GDM1 (cell line): ENCODE data around the gene ATF6.

Experiments used
- DNase-seq: peaks from one replicate; lab custom pipeline; 2025; lab: John Stamatoyannopoulos, UW

ATF6 gene

DNA sequence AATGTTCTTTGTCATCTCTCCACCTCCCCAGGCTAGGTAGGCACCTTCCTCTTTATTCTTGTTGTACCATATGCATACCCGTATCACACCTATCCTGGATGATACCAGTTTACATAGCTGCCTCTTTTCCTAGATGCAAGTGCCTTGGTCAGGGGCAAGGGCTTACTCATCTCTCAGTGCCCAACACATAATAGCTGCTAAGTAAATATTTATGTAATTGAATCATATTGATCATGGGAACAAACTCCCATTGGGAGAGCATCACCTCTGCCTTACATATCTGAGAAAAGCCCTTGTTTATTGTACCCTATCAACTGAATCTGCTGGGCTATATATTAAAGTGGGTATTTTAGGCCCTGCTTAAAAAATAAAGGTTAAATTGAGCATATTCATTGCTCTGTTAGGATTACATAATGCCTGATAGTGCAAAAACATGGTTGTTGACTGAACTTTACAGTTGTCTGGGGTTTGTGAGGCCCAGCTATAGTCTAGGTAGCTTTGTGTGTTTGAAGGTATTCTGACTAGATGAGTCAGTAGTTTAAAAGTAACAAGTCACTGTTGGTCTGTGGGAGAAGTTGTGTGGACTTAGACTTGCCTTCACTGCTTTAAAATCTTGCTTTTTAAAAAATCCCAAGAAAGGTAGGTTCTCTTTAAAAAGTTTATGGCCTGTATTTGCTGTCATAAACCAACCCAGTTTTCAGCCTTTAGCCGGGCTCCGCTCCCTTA is 174.9 kb downstream of the ATF6 start:
- no peak for DNase-seq

DNA sequence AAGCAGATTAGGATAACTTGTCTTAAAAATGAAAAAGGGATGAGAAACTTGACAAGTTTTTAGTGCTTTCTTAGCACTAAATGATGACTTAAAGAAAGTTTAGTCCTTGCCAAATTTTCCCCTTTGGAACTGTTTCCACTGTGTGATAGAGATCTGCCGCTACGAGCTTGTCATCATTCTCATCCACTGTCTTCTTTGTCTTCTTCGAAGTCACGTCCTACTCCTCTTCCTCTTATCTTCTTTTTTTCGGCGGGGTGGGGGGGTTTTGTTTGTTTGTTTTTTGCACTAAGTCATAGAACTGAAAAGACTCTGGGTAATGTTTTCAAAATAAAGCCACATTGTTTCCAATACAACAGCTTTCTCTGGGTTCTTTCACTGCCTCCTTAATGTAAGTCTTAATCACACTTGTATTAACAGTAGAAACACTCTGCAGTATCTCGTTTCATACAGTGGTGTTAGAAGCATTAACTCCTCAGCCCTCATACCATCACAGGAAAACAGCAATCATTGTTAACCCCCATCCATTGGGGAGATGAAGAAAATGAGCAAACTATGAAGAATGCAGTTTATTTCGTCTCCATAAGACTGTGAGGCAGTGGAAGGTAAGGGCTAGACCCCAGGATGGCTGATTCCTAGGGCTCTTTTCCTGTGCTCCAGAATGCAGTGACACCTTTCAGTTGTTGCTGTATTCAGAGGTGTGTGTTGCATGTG is 175.8 kb downstream of the ATF6 start:
- DNase-seq = no peak

DNA sequence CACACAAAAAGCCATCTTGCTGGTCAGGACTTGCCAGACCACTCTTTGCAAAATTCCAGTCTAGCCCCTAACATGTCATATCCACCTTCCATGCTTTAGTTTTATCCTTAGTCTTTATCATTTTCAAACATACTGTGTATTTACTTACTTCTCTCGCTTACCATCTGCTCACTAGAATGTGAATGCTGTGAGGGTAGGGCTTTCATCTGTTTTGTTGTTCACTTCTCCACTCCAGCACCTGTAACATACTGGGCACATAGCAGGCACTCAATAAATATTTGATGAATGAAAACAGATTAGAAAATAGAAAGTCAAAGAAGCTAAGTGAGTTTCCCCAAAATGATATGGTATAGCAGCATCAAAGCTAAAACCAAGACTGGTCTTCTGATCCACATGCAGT is 177.6 kb downstream of the ATF6 start:
- DNase-seq = no peak

DNA sequence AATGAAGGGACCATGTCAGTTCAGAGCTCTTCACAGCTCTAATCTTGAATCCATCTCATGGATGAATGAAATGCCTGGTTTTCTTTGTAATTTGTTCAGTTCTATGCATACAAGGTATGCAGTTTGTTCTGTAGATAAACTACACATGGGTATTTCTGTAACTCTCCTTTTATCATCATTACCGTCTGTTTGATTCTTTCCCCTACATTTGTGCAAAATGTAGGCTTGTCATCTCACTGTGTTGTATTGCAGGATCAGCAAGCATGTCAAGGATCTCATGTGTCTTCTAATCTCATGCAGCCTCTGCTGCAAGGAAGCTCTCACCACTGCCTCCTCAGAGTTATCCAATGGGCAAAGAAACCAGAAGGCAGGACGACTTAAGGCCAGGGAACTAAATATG is 178.3 kb downstream of the ATF6 start:
- DNase-seq = no peak

DNA sequence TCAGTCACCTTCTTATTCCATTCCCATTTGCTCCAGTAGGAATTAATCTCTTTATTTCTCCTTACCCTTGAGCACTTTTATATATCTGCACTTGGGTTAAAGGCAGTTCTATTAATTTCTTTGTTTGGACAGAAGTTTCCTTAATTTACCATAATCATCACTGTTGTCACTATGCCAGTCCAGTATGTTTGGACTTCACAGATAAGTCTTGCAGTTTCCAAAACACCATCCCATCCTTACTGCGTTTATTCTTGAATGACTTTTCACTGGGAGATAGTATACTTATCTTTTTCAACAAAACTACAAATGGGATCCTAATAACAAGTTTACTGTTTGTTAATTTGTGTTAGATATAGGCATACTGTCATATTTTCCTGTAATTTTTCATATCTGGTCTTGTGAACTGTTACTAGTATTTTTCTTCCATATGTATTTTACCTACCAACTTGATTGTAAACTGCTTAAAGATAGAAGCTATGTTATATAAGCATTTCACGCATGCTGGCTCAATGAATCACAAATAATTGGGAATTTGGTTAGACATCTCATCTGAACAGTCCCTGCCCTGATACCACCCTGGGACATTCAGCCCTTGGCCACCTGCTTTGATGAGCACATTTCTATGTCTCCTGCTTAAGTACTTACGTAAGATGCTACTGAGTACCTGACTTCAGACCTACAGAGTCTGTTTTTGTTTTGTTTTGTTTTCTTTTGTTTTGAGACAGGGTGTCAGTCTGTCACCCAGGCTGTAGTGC is 179.4 kb downstream of the ATF6 start:
- no peak for DNase-seq

DNA sequence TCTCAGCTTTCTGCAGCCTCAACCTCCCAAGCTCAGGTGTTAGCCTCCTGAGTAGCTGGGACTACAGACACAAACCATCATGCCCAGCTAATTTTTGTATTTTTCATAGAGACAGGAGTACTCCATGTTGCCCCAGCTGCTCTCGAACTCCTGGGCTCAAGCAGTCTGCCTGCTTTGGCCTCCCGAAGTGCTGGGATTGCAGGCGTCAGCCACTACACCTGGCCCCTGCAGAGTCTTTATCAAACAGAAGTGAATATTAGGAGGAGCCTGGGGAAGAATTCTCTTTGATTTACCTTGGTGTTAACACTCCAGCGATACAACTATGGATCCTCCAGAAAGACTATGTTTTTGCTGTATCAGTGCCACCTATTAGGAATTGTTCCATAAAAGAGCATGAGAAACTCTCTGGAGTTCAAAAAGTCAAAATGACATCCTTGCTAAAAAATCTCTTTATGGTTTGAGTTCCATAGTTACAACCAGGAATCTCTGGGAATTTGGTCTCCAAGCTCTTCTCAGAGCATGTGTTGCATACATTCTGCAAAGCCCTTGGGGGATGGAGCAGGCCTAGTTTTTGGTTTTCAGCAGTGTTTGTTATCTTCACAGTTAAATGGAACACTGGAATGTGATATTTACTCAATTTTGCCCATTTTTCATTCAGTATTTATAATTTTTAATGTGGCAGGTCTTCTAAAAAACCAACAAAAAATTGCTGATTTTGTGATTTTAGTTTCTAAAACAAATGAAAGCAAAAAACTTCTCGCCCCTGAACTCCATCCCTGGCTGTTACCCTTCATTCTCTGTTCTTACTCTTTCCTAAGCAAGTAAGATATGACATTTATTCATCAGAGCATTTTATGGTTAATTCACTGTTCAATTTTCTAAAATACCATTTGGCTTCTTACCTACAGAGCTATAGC is 180.2 kb downstream of the ATF6 start:
- DNase-seq = no peak

DNA sequence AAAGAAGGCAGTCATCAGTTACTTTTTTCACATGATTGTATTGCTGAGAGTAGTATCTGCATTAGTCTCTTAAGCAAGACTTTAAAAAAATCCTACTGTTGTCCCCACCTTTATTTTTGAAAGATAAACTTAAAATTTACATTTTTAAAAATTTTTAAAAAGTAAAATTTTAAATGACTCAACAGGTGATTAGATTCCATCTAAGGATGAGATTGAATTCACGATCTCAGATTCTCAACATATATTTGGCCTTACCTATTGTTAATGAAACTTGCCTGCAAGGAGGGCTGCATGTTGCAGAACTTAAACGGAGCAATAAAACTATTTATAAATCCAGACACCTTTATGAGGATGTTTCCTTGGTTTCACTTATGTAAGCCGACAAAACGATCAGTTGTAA is 182.3 kb downstream of the ATF6 start:
- DNase-seq = no peak

DNA sequence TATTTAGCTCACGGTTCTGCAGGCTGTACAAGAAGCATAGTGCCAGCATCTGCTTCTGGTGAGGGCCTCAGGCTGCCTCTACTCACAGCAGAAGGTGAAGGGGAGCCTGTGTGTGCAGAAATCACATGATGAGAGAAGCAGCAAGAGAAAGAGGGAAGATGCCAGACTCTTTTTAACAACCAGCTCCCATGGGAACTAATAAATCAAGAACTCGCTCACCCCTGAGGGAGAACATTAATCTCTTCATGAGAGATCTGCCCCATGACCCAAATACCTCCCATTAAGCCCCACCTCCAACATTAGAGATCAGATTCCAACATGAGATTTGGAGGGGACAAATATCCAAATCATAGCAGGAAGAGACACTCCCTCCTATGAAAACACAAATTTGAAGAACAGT is 183.4 kb downstream of the ATF6 start:
- no peak for DNase-seq

DNA sequence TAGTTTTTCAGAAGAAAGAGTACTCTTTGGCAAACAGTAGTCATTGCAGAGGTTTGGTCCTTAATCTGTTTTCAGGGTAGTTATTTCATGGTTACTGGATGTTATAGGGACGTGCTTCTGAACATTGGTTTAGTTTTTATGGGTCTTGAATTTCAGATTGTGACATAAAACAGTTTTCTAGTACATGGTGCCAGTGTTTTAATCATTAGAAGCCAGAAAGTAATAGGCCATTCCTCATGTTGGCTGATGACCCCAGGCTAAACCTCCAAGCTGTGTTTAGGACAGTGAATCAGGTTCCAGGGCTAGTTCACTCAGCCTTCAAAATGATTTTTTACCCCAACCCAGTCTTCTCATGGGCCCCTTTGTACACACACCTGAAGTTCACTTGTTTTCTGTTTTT is 184.3 kb downstream of the ATF6 start:
- no peak for DNase-seq

DNA sequence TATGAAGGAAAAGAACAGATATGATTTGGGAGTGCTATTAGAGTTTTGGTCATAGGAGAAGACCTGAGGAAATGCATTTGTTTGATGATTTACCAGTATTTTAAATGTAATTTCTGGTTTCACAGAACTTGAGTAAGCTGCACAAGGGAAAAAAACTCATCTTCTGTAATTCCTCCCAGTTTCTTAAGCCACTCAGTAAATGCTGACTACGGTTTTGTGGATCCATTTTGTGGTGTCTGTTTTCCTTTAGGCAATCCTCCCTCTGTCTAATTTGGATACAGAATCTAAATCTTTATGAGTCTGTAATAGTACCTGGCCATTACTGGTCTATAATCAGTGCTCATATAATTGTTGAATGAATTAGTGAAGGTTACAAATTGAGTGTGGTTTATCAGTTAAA is 185.5 kb downstream of the ATF6 start:
- no peak for DNase-seq

DNA sequence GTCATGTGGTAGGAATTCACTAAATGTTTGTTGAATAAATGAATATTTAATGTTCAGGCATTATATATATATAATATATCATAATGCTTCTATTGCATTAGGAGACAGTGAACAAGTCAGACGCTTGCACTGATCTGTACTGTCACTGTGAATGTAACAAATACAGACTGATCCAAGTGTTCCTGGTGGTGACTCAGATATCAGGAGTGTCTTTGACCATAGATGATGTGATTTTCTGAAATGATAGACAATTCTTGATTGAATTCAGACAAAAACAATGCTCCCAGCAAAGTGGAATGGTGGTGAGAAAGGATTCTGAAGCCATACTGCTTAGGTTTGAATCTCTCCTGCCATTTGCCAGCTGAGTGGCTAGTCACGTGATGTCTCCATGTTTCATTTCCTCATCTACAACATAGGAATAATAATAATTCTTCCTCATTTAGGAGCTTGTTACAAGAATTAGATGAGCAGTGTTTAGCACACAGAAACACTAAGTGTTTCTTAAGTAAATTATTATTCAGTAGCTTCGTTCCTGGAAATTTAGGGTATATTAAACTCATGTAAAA is 186.6 kb downstream of the ATF6 start:
- no peak for DNase-seq

DNA sequence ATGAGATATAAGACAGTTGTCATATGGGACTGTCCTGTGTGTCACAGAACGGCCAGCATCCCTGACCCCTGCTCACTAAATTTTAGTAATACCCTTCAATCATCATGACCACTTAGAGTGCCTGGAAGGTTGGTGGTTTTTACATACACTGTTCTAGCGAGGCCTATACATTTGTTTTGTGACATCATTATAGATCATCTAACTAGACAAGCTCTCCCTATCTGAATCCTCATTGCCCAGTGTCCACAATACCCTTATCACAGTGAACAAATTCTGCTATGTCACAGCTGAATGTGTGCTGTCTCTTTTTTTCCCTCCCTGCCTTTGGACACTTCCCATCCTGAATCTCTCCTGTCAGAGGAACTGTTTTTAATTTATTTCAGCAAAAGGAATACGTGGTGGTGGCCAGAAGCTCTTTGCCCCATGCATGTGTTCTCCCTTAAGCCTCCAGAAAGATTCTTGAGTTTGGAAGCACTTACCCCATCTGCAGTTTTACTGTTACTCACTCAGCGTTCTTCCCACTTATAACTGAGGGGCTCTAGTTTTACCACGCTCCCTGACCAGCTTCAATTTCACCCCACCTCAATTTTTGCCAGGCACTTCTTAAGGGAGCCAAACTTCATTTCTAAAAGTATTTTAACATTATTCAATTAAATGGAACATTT is 187.3 kb downstream of the ATF6 start:
- DNase-seq = no peak

DNA sequence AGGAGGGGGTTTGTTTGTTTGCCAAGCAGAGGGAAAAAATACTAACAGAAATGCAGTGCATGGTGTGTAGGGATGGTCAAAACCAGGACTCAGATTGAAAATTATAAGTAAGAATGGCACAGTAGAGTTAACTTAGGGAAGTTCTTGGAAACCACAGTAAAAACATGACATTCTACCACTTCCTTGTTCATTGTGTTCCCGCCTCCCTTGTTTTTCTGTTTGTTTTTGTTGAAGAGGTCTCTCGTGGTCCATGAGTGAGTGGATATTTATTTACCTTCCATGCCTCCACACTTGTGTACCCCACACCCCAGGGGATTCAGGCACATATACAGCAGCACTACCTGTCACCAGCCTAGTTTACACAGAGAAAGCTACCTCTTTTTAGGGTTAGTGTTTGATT is 187.9 kb downstream of the ATF6 start:
- DNase-seq = no peak

DNA sequence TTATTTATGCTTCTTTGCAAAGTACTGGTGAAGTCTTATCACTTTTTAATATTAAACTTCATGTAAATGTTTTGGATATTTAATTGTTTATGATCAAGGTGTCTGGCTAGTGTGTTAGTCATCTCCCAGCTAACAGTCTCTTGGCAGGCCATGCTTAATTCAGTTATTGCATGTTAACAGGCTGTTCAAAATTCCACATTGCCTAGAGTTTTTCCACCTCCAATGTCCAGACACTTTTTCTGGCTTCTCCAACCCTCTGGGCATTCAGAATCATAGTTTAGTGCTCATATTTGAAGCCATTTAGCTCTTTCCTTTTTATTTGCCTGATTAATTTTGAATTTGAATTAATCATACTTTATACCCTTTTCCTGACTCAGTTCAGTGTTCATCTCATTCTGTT is 188.3 kb downstream of the ATF6 start:
- no peak for DNase-seq

DNA sequence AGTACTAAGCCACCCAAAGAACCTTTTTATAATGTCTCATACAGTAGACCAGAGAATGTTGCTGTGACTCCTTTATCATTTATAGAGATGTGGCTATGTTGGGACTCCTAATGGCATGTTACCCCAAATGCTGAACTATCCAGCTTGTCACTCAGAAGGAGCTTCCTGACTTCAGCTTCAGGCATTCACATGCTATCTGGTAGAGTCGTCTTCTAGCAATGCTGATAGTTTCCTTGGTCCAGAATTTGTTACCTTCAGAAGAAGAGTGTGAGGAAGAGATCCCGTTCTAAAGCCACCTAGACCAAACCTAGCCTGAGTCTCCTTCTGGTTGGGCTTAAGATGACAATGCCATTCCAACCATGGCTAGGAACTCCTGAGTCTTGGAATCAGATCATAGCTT is 189.5 kb downstream of the ATF6 start:
- DNase-seq = no peak

DNA sequence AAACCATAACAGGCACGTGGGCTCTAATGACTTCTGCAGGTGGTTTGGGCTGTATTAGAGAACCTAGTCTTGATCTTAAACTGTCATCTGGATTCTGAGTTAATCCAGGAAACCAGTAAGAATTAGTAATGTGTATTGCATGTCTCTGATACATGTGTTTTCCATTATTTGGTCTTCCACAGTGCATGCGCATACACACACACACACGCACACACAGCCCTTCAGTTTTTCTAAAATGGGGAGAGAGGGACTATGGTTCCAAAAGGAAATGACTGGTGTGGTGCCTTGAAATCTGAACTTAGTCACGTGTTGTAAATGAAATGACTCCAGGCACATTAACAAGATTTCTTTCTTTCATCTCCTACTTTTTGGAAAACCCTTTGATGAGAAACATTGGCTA is 190.0 kb downstream of the ATF6 start:
- no peak for DNase-seq

DNA sequence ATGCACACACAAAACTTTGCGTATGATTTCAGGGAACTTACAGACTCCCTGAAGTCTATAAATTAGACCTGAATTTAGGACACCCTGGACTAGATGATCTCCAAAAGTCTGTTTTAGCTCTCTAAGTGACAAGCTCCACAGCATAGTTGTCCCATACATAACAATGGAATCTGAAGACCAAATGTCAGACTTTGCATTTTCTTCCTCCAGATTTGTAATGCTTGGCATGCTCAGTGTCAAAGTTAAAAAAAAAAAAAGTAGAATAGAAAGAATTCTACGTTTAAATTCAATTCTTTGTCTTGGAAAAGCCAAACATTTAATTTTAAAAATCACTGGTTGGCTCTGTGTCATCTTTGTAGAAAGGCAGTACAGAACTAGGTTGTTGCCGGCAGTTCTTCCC is 190.8 kb downstream of the ATF6 start:
- DNase-seq = no peak

DNA sequence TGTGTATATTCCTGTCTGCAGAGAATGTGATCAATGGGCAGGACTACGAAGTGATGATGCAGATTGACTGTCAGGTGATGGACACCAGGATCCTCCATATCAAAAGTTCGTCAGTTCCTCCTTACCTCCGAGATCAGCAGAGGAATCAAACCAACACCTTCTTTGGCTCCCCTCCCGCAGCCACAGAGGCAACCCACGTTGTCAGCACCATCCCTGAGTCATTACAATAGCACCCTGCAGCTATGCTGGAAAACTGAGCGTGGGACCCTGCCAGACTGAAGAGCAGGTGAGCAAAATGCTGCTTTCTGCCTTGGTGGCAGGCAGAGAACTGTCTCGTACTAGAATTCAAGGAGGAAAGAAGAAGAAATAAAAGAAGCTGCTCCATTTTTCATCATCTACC is 192.3 kb downstream of the ATF6 start:
- DNase-seq = no peak

DNA sequence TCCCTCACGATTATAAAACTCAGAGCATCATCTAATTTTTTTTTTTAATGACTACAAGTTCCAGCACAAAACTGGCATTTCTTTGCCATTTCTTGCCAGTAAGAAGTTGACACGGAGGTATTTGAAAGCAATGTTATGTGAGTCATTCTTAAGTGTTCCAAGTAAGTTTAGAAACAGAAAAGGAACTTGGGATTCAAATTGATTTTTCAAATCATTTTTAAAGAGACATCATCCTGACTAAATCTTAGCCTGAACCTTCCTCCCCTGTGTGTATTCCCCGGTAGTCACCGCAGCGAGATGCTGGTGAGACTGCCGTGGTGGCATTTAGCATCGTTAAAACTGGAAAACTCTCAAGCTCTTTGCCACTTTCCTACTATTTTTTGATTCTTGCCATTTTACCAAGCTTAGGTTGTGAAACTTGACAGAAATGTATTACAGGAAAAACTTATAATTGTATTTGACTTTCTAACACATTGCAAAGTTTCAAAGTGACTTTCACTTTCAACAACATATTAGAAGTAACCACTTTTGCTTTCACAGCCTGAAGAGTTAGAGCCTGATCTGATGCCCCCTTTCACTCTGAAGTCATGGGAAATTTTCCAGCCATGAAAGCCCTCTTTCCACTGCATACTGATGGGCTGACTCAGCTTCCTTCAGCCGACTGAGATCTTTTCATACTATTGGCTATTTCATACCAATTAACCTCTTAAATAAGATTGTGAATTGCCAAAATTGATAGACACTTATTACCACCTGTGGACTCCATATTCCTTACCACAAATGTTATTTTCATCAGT is 196.2 kb downstream of the ATF6 start:
- DNase-seq = no peak

DNA sequence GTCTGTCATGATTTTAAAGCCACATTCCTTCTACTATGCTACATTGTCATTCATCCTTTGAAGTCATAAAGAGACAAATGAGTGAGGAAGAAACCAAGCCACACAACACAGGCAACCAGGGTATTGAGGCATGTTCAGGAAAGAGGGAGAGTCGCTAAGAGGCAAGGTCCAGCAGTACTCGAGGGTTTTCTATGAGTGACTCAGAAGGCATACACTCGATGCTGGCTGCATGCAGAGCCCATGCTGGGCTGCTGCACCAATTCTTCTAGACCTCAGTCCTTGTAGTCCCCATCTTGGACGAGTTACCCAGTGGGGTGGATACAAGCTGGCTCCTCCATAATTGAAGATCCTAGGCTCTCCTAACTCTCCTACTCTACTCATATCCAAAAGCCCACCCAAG is 199.9 kb downstream of the ATF6 start:
- no peak for DNase-seq
